Memory B cell (primary cell): Measurements from ENCODE around the gene CDK17.

Experiments
- ATAC-seq: fragments of 150-1000 bp; cut with Tn5 transposase; 2 replicates; pipeline ENCODE4 v1.10.0; 2021; ENCODE audit warnings: low read depth, mild to moderate bottlenecking, moderate library complexity
- DNase-seq, 2 donors: peaks; one replicate each; pipeline ENCODE4 v3.0.0; 2022; ENCODE audit warnings: low spot score in 2 of 2
- H3K27ac Mint-ChIP-seq: one replicate; pipeline ENCODE4 v1.8.0; 2022; ENCODE audit warnings: mild to moderate bottlenecking, moderate library complexity, mixed read lengths
- H3K27me3 Mint-ChIP-seq: one replicate; pipeline ENCODE4 v1.8.0; 2022; ENCODE audit warnings: mixed read lengths
- H3K36me3 Mint-ChIP-seq: one replicate; pipeline ENCODE4 v1.8.0; 2022; ENCODE audit warnings: mild to moderate bottlenecking, mixed read lengths
- H3K4me1 Mint-ChIP-seq: one replicate; pipeline ENCODE4 v1.8.0; 2022; ENCODE audit warnings: mixed read lengths
- H3K4me3 Mint-ChIP-seq: one replicate; pipeline ENCODE4 v1.8.0; 2022; ENCODE audit warnings: mild to moderate bottlenecking, moderate library complexity, mixed read lengths
- H3K9me3 Mint-ChIP-seq: one replicate; pipeline ENCODE4 v1.8.0; 2022; ENCODE audit warnings: mixed read lengths

The CDK17 gene

DNA sequence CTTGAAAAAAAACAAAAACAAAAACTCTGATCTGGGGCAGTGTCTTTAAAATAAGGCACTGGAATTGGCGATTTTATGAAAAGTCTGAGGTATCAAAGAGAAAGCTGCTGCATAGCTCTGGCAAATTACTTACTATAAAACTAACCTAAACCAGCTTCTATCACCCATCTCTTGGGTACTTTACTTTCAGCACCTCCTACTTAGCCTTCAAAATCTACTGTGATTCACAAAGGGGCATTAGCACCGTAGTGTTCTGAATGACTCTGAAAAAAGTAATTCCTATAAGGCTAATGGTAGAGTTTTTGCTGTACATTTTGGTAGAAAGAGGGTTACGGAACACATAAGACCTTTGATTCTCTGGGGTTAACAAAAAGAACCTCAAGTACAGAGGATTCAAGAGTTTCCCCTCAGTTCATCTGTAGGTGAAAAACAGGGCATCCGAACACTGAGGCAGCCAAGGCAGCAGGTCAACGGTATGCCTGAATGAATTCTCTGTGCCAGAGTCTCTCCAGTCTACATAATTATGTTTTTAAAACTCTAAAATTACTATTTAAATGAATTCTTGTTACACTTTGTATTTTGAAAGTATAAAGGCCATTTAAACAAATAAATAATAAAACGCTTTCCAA lies 104.6 kb downstream of the CDK17 start:
- Mint-ChIP-seq H3K4me1 (no peaks in the 10 kb centered on the region), H3K4me3 (no peak overlapping the region), H3K9me3 (no peaks in the 10 kb centered on the region), H3K36me3 (peaks cover 11% of the 10 kb centered on the region), H3K27me3 (no peaks in the 10 kb centered on the region), H3K27ac (peak overlapping the region; percentile 38)
- no peak for ATAC-seq
- no peak for DNase-seq

DNA sequence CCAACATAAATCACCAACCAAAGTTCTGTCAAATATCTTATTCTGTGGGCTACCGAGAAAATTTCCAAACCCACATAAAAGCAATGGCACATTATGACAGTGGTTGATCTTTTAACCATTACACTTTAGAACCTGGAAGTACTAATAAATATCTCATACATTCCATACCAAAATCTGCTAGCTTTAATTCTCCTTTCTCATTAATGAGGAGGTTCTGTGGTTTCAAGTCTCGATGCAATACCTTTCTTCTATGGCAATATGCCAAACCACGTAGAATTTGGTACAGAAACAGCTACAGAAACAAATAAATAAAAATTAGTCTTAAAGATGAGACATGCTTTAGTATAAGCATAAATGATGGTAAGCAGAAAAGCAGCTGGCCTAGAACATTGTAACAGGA lies 105.4 kb downstream of the CDK17 start:
- ATAC-seq (no peak), DNase-seq (no peak)
- H3K27me3 Mint-ChIP-seq, result no peaks in the 10 kb centered on the region
- peaks cover 11% of the 10 kb centered on the region for H3K36me3 Mint-ChIP-seq
- H3K27ac Mint-ChIP-seq, result no peak overlapping the region
- H3K4me3 Mint-ChIP-seq, result no peak overlapping the region
- no peaks in the 10 kb centered on the region for H3K9me3 Mint-ChIP-seq
- no peaks in the 10 kb centered on the region for H3K4me1 Mint-ChIP-seq

DNA sequence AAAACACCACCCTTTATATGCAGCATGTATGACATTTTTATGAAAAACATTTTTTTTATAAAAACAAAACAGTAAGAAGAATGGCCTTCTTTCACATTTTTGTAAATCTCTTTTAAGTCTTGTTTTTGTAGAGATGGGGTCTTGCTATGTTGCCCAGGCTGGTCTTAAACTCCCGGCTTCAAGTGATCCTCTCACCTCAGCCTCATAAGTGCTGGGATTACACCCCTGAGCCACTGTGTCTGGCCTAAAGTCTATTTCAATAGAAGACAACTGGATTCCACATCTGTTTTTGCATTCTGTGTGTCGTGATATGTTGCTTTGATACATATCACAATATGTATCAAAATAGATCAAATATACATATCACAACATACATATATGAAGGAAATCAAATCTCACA lies 107.1 kb downstream of the CDK17 start:
- H3K4me3 Mint-ChIP-seq, result no peak overlapping the region
- H3K9me3 Mint-ChIP-seq, result no peaks in the 10 kb centered on the region
- peaks cover 14% of the 10 kb centered on the region for H3K36me3 Mint-ChIP-seq
- DNase-seq (no peak), ATAC-seq (no peak)
- H3K4me1 Mint-ChIP-seq, result peaks cover 3% of the 10 kb centered on the region
- no peak overlapping the region for H3K27ac Mint-ChIP-seq
- H3K27me3 Mint-ChIP-seq, result no peaks in the 10 kb centered on the region

DNA sequence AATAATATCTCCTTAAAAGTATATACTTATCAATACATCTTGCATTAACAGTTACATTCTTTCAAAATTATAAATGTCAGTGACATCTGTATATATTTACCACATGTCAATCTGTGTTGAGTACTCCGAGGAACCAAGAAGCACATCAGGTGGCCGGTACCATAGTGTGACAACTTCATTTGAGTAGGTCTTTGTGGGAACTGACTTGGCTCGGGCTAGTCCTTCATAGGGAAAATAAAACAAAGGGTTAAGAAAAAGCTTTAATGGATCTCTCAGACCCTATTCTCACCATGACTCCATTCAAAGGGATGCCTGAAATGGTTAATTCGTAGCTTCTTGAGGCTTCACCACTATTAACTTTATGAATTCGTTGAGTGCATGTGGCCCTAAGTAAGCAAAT lies 111.2 kb downstream of the CDK17 start:
- Mint-ChIP-seq H3K4me1 (peaks cover 3% of the 10 kb centered on the region), H3K36me3 (peaks cover 31% of the 10 kb centered on the region), H3K27me3 (no peaks in the 10 kb centered on the region), H3K4me3 (no peak overlapping the region), H3K27ac (no peak overlapping the region), H3K9me3 (no peaks in the 10 kb centered on the region)
- ATAC-seq (no peak), DNase-seq (no peak)

DNA sequence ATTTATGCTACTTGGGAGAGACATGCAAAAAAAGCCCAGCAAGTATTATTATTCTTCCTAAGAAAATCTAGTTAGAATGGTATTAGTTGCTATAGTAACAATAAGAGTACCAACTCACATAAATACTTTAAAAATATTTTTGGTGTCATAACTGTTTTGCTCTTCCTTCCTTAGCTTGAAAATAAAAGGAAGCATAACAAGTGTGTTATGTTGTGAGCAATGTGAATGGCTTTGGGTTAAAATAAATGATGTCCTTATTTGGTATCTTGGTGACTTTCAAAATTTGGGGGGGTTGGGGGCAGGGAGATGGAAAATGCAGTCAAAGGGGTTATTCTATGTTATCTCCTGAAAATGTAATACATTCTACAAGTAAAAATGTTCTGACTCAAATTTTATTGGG lies 115.1 kb downstream of the CDK17 start:
- Mint-ChIP-seq H3K27me3 (no peaks in the 10 kb centered on the region), H3K27ac (no peak overlapping the region), H3K9me3 (no peaks in the 10 kb centered on the region), H3K4me3 (no peak overlapping the region), H3K4me1 (peaks cover 3% of the 10 kb centered on the region), H3K36me3 (peaks cover 34% of the 10 kb centered on the region)
- ATAC-seq, result no peak
- no peak for DNase-seq

DNA sequence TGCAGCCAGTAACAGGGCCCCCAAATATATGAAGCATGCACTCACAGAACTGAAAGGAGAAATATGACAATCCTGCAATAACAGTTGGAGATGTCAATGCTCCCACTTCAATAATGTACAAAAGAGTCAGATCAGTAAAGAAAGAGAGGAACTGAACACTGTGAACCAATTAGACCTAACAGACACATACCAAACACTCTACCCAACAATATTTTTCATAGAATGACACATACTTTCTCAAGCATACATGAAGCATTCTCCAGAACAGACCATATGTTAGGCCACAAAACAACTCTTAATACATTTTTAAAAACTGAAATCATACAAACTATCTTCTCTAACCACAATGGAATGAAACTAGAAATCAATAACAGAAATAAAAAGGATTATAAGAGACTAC lies 125.9 kb downstream of the CDK17 start:
- Mint-ChIP-seq H3K4me3 (no peak overlapping the region), H3K9me3 (peaks cover 2% of the 10 kb centered on the region), H3K27ac (peak overlapping the region; percentile 65), H3K36me3 (peaks cover 22% of the 10 kb centered on the region), H3K4me1 (peaks cover 12% of the 10 kb centered on the region), H3K27me3 (no peaks in the 10 kb centered on the region)
- no peak for DNase-seq
- ATAC-seq, result no peak

DNA sequence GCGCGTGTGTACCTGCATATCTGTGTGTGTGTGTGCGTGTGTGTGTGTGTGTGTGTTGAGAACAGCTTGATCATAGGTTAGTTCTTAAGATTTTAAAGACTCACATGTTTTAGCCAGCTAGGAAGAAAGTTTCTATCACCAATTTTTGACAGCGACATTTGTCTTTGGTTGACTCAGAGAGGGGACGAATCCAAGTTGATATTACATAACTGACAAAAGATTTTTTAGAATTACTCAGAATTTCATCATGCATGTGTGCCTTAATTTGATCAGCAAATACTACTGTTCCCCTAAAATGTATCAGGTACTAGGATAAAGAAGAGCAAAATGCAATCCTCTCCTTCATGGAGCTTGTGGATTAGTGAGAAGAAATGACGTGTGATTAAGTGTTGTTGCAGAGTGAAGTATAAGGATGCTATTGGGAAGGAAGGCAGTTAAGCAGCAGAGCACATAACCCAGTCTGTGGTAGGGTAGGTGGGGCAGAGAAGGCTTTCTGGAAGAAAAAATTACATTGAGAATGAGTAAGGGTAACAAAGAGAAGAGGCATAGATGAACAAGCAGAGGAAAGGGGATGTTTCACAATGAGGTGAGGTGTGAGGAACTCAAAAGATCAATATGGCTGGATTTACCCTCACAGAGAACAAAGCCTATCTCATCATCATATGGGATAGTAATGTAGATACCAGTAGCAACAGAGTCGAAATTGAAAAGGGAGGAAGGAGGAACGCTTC lies 128.6 kb downstream of the CDK17 start:
- peaks cover 21% of the 10 kb centered on the region for H3K36me3 Mint-ChIP-seq
- peaks cover 12% of the 10 kb centered on the region for H3K4me1 Mint-ChIP-seq
- ATAC-seq (no peak), DNase-seq (no peak)
- no peak overlapping the region for H3K4me3 Mint-ChIP-seq
- H3K27ac Mint-ChIP-seq, result peak overlapping the region; percentile 77
- peaks cover 2% of the 10 kb centered on the region for H3K9me3 Mint-ChIP-seq
- H3K27me3 Mint-ChIP-seq, result no peaks in the 10 kb centered on the region

DNA sequence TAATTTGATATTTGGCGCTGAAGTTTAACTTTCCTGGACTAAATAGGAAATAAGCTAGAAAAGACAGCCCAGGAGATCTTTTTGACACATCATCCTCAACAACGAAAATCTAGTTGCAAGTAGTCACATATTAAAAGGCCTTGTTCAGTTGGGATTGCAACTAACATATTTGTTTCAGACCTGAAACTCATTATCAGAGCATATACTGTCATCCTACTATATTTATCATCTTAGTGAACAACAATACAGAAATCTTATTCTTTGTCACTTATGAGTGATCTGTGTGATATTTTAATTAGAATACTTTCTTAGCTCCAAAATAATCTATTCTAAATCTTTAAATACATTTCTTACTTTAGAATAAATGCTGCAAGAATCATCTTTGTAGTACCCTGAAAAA lies 134.0 kb downstream of the CDK17 start:
- H3K4me3 Mint-ChIP-seq, result no peak overlapping the region
- peak overlapping the region; percentile 11 for H3K27ac Mint-ChIP-seq
- ATAC-seq (no peak), DNase-seq (no peak)
- no peaks in the 10 kb centered on the region for H3K9me3 Mint-ChIP-seq
- H3K4me1 Mint-ChIP-seq, result peaks cover 4% of the 10 kb centered on the region
- H3K36me3 Mint-ChIP-seq, result peaks cover 24% of the 10 kb centered on the region
- no peaks in the 10 kb centered on the region for H3K27me3 Mint-ChIP-seq

DNA sequence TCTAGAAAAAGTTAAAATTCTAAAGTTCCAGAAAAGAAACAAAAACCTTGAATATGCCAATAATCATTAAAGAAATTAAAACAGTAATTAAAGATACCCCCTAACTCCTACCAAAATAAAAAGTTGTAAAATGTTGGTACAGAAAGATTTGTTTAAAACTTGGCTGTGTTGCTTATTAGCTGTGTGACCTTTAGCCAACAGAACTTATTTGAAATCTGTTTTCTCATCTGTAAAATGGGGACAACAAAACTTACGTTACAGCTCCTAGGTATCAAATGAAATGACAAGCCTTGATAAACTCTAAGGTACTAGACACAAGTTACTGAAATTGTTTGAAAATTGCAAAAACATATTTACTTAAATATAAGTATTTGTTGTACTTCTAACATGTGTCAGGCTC lies 134.4 kb downstream of the CDK17 start:
- peaks cover 4% of the 10 kb centered on the region for H3K4me1 Mint-ChIP-seq
- H3K4me3 Mint-ChIP-seq, result no peak overlapping the region
- H3K27me3 Mint-ChIP-seq, result no peaks in the 10 kb centered on the region
- peak overlapping the region; percentile 11 for H3K27ac Mint-ChIP-seq
- ATAC-seq (no peak), DNase-seq (no peak)
- H3K9me3 Mint-ChIP-seq, result no peaks in the 10 kb centered on the region
- peaks cover 27% of the 10 kb centered on the region for H3K36me3 Mint-ChIP-seq

DNA sequence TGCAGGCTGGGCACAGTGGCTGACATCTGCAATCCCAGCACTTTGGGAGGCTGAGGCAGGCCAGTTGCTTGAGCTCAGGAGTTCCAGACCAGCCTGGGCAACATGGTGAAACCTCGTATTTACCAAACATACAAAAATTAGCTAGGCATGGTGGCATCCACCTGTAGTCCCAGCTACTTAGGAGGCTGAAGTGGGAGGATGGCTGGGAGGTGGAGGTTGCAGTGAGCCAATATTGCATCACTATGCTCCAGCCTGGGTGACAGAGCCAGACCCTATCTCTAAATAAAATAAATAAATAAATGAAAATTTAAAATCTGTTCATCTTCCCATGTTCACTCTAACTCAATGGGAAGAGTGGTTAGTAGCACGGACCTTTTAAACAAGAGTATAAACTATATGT lies 134.8 kb downstream of the CDK17 start:
- Mint-ChIP-seq H3K4me3 (no peak overlapping the region), H3K4me1 (peaks cover 6% of the 10 kb centered on the region), H3K27ac (peak overlapping the region; percentile 14), H3K27me3 (no peaks in the 10 kb centered on the region), H3K36me3 (peaks cover 31% of the 10 kb centered on the region), H3K9me3 (no peaks in the 10 kb centered on the region)
- DNase-seq (no peak), ATAC-seq (no peak)

DNA sequence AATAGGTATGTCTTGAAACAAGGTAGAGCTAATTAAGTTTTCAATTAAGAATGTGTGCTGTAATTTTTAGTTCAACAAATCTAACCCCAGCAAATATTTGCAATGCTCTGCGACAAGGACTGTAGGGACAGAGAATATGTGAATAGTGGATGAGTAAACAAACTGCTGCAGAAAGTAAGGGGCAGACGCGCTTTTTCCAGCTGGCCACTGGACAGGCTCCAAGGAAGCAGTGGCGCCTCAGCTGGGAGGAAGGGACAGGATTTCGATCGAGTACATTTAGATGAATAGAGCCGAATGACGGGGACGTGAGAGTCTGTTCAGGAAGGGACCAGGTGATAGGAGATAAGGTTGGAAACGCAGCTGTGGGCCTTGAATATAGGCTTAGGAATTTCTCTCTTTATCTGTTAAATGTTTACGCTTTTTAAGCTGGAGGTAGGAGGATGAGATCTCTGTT lies 136.8 kb downstream of the CDK17 start:
- no peak overlapping the region for H3K4me3 Mint-ChIP-seq
- peak overlapping the region; percentile 45 for H3K27ac Mint-ChIP-seq
- H3K36me3 Mint-ChIP-seq, result peaks cover 32% of the 10 kb centered on the region
- H3K9me3 Mint-ChIP-seq, result no peaks in the 10 kb centered on the region
- peaks cover 6% of the 10 kb centered on the region for H3K4me1 Mint-ChIP-seq
- ATAC-seq (no peak), DNase-seq (no peak)
- no peaks in the 10 kb centered on the region for H3K27me3 Mint-ChIP-seq

DNA sequence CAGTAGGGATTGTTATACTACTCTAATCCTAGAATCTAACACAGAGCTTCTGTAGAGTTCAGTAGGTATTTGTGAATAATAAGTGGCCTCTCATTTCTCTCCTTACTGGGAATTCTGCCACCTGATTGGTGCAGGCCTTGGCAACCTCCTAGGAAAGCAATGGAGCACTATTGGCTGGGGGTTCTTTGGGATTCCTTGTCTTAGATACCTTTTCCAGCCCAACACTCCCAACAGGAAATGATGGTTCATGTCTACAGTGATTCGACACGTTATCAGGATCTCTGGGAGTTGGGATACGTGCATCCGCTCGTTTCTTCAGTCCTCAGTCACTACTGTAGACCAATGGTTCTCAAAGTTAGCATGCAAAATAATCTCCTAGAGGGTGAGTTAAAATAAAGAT lies 138.7 kb downstream of the CDK17 start:
- Mint-ChIP-seq H3K4me1 (peaks cover 8% of the 10 kb centered on the region), H3K4me3 (no peak overlapping the region), H3K27me3 (no peaks in the 10 kb centered on the region), H3K36me3 (peaks cover 30% of the 10 kb centered on the region), H3K27ac (peak overlapping the region; percentile 48), H3K9me3 (no peaks in the 10 kb centered on the region)
- no peak for DNase-seq
- ATAC-seq, result no peak

DNA sequence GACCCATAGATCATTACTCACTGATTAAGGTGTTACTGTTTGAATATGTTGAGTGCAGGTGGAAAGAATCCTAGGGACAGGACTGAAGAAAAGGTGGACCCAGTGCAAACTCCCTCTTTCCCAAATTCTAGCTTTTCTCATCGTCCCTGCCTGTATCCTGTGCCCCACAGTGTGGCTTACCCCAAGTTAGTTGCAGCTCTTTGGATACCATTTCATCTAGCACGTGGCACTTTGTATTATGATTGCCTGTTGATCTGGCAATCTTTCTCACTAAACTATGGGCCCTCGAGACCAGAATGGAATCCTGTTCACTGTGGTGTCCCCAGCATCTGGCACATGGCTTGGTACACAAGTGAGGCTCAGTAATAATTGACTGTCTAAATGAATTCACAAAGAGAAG lies 139.6 kb downstream of the CDK17 start:
- no peak overlapping the region for H3K4me3 Mint-ChIP-seq
- H3K27me3 Mint-ChIP-seq, result no peaks in the 10 kb centered on the region
- H3K9me3 Mint-ChIP-seq, result no peaks in the 10 kb centered on the region
- peaks cover 30% of the 10 kb centered on the region for H3K36me3 Mint-ChIP-seq
- ATAC-seq (no peak), DNase-seq (no peak)
- peak overlapping the region; percentile 48 for H3K27ac Mint-ChIP-seq
- H3K4me1 Mint-ChIP-seq, result peaks cover 8% of the 10 kb centered on the region

DNA sequence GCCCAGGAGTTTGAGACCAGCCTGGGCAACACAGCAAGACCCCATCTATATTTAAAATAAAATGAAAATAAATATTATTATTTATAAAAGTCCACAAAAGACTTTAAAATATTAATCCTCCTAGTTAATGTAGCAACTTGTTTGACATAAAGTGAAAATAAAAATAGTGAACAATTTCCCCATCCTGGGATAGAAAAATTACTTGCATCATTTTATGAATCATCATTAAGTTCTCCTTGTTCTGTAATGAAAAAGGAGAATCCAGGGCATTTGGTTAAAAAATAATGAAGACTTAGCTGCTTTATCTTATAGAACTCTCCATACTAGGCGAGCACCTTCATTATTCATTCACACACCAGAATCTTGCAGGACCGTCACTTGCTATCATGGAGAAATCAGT lies 140.0 kb downstream of the CDK17 start:
- H3K27ac Mint-ChIP-seq, result no peak overlapping the region
- peaks cover 10% of the 10 kb centered on the region for H3K4me1 Mint-ChIP-seq
- no peak overlapping the region for H3K4me3 Mint-ChIP-seq
- DNase-seq, result no peak
- no peaks in the 10 kb centered on the region for H3K9me3 Mint-ChIP-seq
- no peak for ATAC-seq
- no peaks in the 10 kb centered on the region for H3K27me3 Mint-ChIP-seq
- peaks cover 32% of the 10 kb centered on the region for H3K36me3 Mint-ChIP-seq
